HG03064 (cell line): ENCODE data around the gene C5orf34.
A peak's percentile ranks its signal among the peaks of the same experiment; 100 is the strongest.
"Not testable (repeated sequence)": the region's sequence is repeated elsewhere in the genome, so short reads cannot be mapped to it uniquely, and the experiment has no call there.

ENCODE experiments used
- ATAC-seq: cut with Tn5 transposase; IDR thresholded peaks from one replicate; pipeline ENCODE4 v1.9.1; 2021; ENCODE audit warnings: low read depth; ENCODE audit not compliant: unreplicated experiment

C5orf34 gene

DNA sequence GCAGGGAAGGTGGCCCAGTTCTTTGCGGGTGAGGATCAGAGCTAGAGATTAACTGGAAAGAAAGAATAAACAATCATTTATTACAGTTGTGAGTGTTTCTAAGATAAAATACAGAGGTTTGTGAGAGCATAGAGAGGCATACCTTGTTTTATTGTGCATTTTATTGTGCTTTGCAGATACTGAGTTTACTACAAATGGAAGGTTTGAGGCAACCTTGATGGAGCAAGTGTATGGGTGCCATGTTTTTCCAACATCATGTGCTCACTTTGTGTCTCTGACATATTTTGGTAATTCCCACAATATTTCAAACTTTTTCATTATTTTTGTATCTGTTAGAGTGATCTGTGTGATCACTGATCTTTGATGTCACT is 715 bp upstream of the C5orf34 start:
- no peak for ATAC-seq

DNA sequence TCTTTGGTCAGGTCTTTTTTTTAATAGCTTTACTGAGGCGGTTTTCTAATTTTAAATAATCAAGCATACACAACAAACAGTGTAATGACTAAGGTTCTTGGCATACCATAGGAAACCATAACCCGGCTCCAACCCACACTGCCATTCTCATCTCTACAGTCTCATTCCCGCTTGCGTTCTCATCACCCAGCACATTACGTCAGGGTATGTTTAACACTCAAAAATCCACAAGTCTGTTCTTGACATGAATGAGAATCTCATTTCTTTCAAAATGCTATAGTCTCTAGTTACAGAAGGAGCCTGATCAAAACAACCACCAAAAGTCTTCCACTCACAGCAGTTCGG is 505 bp downstream of the C5orf34 start:
- ATAC-seq, result peak; percentile 29

DNA sequence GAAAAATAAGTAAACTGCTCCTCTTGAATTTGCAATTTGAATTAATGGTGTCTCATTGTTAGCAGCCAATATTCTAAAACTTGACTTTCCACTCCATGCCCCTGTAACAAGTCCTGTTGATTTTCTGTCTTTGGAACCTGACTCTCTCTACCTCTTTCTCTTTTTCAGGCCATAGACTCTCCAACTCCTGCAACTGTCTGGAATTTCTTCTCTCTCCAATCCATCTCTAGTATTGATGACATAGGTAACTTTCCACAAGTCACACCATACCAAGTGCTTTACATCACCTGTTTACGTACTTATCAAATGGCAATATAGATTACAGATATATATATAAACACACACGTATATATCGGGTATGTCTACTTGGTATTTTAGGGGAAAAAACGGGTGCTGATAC is 923 bp downstream of the C5orf34 start:
- no peak for ATAC-seq

DNA sequence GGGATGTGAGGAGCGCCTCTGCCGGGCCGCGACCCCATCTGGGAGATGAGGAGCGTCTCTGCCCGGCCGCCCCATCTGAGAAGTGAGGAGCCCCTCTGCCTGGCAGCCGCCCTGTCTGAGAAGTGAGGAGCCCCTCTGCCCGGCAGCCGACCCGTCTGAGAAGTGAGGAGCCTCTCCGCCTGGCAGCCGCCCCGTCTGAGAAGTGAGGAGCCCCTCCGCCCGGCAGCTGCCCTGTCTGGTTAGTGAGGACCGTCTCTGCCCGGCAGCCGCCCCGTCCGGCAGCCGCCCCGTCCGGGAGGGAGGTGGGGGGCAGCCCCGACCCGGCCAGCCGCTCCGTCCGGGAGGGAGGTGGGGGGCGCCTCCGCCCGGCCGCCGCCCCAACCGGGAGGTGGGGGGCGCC is 3.9 kb downstream of the C5orf34 start:
- not testable (repeated sequence) for ATAC-seq

DNA sequence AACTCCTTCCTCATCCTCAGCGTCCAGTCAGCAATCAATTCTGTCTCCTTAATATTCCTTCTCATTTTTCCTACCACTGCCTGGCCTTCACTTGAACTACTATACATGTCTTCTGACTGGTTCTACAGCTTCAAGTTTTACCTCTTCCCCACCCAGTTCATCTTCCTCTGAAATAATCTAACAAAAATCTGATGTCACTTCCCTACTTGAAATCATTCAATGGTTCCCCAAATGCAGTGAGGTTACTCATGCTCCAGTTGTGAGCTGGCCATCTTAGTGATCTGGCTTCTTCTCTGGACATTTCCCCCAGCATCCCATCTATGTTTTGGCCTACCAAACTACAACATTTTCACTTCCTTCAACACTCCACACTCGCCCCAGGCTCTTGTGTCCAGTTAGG is 16.4 kb downstream of the C5orf34 start:
- no peak for ATAC-seq

DNA sequence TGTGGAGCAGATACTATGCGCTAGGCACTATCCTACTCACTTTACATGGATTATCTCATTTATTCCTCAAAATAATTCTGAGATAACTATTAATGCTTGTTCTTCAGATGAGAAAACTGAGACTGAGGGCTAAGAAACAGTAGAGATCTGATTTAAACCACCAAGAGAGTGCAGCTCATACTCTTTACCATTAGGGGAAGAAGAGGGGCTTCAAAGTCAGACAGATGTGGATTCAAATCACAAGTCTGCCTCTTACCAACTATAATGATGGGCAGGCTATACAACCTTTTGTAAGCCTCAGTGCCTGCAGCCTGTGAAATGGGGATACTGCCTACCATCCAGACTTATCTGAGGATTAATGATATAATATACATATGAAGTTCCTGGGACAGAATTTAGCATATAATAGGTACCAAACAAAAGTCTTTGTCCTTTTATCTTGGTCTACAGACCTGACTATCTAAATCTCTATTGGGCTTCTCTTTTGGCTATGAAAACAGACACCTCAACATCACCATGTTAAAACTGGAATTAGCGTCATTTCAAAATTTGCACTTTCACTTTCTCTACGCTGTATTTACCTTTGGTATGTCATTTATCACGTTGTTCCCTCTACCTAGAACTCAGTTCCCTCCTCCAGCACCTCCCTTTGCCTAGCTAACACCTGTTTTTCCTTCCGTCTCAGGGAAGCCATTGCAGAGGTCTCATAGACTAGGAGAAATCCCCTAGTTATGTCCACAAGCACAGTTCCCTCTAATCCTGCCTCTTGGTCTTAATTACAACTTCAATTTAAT is 17.4 kb downstream of the C5orf34 start:
- ATAC-seq, result no peak

DNA sequence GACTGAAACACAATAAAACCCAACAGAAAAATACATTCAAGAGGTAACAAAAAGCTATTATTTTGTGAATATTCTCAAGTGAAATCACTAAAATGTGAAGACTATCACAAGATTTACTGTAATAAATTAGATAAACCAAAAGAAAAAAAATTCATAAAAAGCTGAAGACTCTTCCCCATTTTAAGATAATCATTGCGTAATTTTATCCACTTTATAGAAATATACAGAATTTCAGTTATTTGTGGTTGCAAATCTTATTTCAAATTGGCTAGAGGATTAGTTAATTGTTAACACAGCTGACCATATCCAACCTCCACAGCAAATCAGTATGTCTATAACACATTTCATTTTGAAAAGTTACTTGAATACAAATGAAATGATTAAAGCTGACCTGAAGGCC is 23.6 kb downstream of the C5orf34 start:
- ATAC-seq, result no peak

DNA sequence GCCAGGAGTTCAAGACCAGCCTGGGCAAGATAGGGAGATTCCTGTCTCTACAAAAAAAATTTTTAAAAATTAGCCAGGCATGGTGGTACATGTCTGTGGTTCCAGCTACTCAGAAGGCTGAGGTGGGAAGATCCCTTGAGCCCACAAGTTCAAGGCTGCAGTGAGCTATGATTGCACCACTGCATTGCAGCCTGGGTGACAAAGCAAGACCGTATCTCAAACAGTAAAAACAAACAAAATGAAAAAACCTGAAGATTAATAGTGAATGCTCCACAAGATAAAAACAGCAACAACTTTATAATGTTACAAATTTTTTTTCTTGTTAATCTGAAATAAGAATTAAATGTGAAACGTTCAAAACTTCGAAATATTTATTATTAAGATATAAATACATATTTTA is 28.6 kb downstream of the C5orf34 start:
- ATAC-seq, result no peak

DNA sequence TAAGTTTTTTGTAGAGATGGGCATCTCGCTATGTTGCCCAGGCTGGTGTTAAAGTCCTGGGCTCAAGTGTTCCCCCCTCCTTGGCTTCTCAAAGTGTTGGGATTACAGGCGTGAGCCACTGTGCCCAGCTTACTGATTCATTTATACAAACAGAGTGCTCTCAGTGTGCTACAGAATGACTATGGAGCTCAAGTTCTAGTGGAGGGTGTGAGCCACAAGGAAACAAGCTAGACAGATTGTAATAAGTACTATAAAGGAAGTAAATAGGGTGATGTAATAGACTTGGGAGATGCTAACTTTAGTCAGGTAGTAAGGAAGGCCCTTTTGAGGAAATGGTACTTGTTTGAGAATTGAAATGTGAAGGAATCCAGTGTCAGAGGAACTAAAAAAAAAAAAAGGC is 29.5 kb downstream of the C5orf34 start:
- no peak for ATAC-seq

DNA sequence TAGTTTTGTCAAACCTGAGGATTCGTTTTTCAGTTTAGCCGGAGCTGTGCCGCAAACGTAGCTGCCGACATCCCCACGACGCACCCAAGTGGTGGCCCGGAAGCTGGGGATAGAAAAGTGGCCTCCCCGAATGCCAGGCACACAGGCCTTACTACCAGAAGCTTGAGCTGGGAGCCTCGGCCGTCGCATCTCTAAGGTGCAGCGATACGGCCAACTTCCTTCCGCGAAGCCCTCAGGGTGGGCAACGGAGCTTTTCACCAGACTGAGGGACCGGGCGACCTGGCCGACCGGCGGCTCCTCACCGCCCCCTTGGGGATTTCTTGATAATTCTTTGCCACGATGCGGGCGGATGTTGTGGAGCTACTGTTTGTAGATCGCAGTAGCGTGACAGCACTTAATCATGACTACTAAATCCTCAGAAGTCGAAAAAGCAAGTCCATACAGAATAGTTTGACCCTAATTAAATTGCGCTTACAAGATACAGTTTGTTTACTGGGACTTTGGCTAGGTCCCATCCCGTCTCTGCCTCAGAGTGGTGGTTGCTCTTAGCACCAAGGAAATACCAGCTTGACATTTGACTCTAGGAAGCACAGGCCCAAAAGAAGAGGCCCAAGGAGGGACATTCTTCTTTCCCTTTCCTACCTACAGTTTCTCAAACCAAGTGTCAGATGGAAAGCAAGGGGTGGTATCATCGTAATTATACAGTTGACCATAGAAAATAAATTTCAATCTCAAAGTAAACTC is 30.7 kb downstream of the C5orf34 start:
- peak; percentile 72 for ATAC-seq

DNA sequence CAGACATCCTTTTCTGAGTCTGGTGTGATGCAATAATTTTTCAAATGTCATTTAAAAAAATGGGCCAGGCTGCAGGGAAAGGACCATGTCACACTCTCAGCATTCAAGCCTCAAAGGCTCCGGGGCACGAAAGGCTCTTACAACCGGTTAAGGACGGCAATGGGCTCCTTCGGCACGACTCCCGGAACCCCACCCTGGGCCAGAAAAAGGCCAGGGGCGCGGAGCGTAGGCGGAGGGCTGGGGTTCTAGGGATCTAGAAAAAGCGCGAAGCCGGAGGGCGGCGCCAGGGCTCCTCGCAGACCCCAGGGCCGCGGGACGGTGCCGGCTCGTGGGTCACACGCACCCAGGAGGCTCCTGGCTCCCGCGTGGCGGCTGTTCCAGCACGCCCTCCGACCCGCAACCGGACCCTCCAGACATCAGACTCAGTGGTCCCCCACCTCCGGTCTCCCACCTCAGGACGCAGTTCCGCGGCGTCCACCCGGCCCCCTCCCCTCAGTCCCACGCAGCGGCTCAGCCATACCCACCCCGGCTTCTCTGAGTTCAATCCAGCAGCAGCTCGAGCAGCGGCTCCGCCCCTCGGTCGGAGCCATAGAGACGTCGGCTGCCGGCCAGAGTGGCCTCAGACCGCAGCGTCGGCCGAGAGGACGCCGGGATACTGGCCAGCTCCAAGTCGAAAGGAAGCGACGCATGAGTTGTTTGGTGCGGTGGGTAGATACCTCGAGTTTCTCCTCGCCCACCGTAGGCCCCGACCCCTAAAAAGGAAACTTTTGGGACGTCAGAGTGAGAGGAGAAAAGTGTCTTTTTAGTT is 31.4 kb downstream of the C5orf34 start, which contains the start of gene TMEM267:
TMEM267 (minus strand) TSS at position 568 of the 808 bp plus-strand sequence. CDS start 29,896 bp downstream, outside the sequence.
- peak; percentile 88 for ATAC-seq

DNA sequence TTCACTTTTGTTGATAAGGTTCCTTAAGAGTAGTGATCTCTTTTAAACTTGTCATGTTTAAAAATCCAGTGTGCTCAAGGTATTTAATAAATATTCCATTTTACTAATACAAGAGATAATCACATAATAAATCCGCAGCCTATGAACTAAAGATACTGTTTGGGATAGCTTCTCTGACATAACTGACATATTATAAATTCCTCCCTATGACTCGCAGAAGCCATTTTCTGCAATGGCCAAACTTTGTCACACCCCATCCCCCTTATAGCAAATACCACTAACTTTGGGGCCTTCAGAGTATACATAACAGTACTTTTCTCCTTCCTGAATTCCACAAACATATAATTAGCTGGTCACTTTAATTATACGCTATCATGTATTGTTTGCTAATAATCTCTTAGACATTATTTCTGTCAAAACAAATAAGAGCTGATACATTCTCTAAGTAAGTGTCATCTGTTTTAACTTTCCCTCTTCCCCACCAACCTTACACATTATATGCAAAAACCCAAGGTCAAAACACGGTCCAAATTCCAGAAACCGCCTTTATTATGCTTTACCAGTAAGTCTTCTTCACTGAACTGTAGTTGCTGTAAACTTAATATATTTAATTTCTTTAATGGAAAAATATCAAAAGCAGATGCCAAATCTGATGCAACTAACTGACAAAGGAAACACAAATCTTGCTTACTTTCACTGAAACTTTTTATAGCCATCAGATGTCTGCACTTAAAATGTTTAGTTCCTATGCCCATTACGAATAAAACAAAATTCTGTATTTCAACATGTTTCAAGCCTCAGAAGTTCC is 32.3 kb downstream of the C5orf34 start:
- no peak for ATAC-seq

DNA sequence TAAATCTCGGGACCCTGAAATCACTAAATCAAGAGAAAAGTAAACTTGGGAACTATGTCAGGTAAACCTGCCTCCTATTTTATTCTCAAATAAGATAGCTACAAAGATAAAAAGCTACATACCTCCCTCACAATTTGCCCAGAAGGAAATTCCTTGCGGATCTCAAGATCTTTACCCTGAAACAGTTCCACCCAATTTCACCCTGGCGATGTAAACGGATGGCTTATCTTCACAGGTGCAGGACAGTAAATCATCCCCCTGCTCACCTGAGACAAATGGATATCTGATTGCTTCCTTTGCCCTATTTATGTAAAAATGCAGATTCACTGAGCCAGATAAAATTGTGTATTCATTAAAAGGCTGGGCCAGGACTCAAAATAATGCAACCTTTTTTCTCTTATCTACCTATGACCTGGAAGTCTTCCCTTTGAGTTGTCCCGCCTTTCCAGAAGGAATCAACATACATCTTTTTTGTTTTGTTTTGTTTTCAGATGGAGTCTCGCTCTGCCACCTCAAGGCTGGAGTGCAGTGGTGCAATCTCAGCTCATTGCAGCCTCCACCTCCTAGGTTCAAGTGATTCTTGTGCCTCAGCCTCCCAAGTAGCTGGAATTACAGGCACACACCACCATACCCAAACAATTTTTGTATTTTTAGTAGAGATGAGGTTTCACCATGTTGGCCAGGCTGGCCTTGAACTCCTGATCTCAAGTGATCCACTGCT is 45.1 kb downstream of the C5orf34 start:
- ATAC-seq, result no peak

DNA sequence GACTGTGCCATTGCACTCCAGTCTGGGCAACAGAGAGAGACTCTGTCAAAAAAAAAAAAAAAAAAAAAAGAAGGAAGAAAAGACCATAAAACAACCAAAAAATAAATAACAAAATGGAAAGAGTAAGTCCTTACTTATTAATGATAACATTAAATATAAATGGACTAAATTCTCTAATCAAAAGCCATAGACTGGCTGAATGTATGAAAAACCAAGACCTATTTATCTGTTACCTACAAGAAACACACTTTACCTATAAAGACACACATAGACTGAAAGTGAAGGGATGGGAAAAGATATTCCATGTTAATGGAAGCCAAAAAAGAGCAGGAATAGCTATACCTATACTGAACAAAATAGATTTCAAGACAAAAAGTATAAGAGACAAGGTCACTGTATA is 47.8 kb downstream of the C5orf34 start:
- no peak for ATAC-seq

DNA sequence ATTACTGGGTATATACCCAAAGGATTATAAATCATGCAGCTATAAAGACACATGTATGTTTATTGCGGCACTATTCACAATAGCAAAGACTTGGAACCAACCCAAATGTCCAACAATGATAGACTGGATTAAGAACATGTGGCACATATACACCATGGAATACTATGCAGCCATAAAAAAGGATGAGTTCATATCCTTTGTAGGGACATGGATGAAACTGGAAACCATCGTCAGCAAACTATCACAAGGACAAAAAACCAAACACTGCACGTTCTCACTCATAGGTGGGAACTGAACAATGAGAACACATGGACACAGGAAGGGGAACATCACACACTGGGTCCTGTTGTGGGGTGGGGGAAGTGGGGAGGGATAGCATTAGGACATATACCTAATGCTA is 49.5 kb downstream of the C5orf34 start:
- ATAC-seq, result not testable (repeated sequence)

DNA sequence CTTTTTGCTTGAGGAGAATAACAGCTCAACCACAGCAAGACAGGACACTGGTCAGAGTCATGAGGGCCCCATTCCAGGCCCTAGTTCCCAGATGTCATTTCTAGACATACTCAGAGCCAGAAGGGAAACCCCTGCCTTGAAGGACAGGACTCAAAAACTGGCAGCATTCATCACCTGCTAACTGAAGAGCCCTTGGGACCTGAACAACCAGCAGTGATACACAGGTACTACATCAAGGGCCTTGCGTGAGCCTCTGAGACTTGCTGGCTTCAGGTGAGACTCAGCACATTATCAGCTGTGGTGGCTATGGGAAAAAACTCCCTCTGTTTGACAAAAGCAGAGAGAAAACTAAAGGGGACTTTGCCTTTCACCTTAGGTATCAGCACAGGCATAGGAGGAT is 53.9 kb downstream of the C5orf34 start:
- ATAC-seq, result no peak

DNA sequence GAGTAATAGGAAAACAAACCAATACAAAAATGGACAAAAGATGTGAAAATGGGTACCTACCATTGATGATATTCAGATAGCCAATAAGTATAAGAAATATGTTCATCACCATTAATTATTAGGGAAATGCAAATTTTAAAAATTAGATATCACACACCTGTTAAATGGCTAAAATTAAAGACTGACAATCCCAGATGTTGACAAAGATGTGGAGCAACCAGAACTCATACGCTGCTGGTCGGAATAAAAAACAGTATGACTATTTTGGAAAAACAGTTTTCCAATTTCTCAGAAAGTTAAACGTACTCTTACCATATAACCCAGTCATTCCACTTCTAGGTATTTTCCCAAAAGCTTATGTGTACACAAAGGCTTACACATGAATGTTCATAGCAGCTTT is 58.4 kb downstream of the C5orf34 start:
- ATAC-seq, result no peak

DNA sequence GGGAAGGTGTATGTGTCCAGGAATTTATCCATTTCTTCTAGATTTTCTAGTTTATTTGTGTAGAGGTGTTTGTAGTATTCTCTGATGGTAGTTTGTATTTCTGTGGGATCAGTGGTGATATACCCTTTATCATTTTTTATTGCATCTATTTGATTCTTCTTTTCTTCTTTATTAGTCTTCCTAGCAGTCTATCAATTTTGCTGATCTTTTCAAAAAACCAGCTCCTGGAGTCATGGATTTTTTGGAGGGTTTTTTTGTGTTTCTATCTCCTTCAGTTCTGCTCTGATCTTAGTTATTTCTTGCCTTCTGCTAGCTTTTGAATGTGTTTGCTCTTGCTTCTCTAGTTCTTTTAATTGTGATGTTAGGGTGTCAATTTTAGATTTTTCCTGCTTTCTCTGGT is 73.4 kb downstream of the C5orf34 start:
- not testable (repeated sequence) for ATAC-seq

DNA sequence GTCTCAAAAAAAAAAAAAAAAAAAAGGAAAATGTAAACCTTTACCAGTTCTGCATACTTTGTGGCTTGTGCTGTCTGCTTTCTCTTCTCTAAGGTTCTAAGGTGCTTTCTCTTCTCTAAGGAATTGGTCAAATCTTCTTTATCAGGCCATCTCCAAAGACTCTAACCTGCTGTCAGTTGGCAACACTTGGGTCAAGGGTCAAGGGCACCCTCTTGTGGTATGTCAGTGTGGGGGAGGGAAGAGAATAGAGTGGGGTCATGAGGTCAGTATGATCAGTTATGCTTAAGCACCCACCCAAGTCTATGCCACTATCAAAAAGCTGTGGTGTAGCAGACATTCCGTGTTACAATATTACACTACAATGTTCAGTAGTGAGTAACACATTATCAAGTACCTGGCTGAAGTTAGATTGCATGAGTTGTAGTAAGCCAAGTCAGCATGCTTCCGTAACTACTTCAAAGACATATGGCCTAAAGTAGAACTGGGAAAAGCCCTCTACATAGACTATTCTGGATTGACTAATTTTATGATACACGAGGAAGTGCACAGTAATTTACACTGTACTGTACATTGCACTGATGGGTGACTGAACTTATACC is 77.8 kb downstream of the C5orf34 start:
- ATAC-seq, result no peak
